GM21619 (cell line): ENCODE data around the gene TRAK2.
"Not testable (repeated sequence)": the region's sequence is repeated elsewhere in the genome, so short reads cannot be mapped to it uniquely, and the experiment has no call there.

Experiments
- ATAC-seq: cut with Tn5 transposase; IDR thresholded peaks from one replicate; pipeline ENCODE4 v1.9.1; 2021; ENCODE audit not compliant: unreplicated experiment

The TRAK2 gene, protein sequence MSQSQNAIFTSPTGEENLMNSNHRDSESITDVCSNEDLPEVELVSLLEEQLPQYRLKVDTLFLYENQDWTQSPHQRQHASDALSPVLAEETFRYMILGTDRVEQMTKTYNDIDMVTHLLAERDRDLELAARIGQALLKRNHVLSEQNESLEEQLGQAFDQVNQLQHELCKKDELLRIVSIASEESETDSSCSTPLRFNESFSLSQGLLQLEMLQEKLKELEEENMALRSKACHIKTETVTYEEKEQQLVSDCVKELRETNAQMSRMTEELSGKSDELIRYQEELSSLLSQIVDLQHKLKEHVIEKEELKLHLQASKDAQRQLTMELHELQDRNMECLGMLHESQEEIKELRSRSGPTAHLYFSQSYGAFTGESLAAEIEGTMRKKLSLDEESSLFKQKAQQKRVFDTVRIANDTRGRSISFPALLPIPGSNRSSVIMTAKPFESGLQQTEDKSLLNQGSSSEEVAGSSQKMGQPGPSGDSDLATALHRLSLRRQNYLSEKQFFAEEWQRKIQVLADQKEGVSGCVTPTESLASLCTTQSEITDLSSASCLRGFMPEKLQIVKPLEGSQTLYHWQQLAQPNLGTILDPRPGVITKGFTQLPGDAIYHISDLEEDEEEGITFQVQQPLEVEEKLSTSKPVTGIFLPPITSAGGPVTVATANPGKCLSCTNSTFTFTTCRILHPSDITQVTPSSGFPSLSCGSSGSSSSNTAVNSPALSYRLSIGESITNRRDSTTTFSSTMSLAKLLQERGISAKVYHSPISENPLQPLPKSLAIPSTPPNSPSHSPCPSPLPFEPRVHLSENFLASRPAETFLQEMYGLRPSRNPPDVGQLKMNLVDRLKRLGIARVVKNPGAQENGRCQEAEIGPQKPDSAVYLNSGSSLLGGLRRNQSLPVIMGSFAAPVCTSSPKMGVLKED

DNA sequence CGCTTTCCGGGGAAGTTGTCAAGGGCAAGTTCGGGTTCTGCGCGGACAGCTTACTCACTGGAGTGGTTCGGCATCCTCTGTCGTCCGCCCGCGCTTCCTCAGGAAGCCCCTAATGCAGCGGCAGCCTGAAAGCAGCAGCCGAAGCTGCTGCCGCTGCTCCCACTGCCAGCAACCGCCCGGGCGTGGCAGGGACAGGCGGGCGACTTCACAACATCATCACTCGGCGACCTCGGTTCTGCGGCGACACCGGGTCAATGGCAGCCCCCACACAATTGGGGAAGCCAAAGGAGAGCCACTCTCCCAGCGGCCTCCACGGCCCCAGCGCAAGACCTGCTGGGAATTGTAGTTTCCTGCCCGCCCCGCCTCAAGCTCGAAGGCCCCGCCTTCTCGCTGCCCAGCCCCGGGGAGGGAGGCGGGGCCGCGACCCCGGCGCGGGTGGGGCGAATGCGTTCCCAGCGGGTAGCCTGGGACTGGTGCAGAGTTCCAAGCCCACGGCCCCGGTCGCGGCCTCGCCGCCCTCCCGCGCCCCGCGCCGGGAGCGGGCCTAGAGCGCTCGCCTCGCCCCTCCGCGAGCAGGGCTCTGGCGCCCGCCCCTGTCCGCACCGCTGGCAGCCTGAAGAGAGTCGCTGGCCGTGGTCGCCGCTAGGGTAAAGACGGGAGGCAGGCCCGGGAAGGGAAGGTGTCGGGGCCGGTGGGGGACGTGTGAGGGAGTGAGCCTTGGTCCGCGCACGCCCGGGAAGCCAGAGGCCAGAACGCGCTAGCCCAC, at the start of gene TRAK2, which contains the start of gene STRADB:
Gene TRAK2, minus strand, starts transcription at position 167 of the 766 bp plus-strand sequence. CDS start 30,951 bp downstream, outside the sequence.
Gene STRADB, plus strand, starts transcription at position 449 of the 766 bp plus-strand sequence. CDS start 3,101 bp downstream, outside the sequence.
- peak; percentile 95 for ATAC-seq

DNA sequence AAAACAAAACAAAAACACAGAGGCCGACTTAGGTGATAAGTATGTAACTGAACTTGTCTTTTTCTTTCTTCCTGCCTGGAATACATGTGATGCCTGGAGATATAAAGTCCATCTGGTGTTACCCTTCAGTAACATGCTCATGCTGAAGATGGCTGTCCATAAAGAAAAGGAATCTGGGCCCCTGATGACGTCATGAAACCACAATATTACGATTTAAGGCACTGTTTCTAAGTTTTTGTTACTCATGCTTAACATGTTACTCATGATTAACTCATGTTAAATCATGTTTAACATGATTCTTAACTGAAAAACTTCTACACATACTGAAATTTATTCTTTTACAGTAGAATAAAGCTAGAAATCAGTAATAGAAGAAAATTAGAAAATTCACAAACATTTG, 49.3 kb upstream of the TRAK2 start:
- no peak for ATAC-seq

DNA sequence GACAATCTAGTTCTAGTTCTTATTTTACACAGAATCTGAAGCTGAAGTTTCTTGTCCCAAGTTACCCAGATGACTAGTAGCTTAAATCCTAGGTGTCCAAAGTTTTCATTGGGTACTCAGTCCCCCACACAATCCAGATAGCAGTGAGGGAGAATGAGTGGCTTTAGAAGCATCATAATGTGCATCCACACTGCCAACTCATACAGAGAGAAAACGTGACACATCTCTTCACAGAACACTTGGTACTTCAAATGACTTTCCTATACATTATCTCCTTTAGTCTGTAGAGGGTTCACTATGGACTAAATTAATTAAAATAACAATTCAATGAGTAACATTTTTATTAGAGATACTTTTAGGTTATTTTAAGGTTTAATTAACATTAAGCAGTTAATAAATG, 45.5 kb upstream of the TRAK2 start:
- no peak for ATAC-seq

DNA sequence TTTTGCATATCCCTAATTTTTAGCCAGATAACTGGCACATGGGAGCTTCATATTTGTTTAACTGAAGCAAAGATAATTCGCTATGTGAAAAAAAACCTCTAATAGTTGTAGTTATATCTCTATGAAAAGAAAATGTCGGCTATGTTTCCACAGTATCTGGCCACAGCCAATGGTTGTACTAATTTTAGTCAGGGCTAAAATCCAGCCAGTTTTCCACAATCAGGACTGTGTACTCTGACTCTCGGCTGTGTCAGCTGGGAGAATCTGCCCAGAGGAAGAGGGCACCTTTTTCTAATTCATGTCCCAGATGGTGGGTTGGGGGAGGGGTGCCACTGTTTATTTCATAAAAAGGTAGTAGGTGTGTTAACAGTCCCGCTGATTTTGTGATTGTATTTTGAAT, 39.0 kb upstream of the TRAK2 start:
- no peak for ATAC-seq

DNA sequence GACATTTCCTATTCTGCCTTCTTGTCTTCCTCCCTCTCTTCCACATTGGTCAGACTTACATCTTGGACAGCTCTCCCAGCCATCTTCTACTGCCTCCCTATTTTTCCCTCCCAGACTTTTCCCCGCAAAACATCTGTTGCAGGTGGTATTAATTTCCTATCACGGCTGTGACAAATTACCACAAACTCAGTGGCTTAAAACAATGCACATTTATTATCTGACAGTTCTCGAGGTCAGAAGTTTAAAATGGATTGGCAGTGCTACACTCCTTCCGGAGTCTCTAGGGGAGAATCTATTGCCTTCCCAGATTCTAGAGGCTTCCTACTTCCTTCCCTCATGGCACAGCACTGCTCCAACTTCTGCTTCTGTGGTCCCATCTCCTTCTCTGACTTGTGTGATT, 33.5 kb upstream of the TRAK2 start:
- ATAC-seq = no peak

DNA sequence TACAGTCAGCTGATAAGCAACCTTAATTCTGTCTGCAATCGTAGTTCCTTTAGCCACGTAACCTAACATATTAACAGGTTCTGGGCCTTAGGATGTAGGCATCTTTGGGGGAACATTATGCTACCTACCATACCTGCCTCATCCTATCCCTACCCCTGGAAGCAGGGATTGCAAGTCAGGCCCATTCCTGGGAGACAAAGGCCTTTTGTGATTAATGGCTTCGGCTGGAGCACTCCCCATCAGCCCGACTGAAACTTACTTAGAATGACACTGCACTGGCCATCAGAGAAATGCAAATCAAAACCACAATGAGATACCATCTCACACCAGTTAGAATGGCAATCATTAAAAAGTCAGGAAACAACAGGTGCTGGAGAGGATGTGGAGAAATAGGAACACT, 32.5 kb upstream of the TRAK2 start:
- not testable (repeated sequence) for ATAC-seq

DNA sequence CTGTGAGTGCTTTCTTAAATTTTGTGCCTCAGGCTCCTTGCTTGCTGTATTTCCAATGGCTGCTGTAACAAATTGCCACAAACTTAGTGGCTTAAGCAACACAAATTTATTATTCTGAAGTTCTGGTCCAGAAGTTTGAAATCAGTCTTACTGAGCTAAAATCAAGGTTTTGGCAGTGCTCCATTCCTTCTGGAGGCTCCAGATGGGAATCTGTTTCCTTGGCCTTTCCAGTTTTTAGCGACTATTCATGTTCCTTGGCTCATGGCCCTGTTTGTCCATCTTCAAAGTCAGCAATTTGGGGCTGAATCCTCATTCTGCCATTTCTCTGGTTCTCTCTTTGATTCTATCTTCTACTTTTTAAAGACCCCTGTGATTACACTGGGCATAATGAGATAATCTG, 32.1 kb upstream of the TRAK2 start:
- no peak for ATAC-seq

DNA sequence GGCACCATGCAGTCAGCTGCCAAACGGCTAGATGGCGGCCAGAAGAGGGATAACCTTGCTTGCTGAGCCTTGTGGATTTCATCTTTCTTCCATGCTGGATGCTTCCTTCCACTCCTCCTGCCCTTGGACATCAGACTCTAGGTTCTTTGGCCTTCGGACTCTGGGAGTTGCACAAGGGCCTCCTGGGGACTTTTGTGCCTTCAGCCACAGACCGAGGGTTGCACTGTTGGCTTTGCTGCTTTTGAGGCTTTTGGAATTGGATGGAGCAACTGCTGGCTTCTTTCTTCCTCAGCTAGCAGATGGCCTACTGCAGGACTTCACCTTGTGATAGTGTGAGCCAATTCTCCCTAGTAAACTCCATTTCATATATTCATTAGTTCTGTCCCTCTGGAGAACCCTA, 31.3 kb upstream of the TRAK2 start:
- no peak for ATAC-seq

DNA sequence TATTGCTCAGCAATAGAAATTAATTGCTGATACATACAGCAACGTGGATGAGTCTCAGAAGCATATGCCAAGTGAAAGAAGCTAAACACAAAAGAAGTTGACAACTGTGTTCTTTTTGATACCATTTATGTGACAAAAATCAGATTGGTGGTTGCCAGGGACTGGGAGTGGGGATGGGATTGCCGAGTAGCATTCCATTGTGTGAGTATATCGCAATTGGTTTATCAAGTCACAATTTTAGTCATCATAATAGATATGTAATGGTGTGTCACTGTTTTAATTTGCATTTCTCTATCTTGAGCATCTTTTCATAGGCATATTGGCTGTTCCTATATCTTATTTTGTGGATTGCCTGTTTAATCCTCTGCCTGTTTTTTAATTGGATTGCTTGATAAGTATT, 21.2 kb upstream of the TRAK2 start:
- no peak for ATAC-seq

DNA sequence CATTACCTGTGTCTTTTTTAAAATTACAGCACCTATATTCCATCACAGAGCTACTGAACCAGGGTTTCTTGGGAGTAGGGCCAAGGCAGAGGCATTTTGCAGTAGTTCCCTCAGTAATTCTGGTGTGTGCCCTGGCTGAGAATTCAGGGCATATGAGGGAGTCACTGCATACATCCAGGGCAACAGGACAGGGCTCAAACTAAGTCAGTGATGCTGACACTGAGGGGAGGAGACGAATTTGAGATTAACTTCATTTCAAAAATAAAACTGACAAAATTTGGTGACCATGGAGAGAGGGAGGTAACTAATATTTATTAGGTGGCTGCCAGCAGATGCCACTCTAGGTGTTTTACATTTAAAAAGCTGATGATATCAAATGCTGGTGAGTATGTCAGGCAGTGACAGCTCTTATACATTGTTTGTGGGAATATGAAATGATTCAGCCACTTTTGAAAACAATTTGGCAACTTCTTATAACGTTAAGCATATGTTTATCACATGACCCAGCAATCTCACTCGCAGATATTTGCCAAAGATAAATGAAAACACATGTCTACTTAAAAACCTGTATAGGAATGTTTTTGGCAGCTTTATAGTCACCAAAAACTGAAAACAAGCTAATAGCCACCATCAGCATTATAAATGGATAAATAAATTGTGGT, 20.6 kb upstream of the TRAK2 start:
- no peak for ATAC-seq

DNA sequence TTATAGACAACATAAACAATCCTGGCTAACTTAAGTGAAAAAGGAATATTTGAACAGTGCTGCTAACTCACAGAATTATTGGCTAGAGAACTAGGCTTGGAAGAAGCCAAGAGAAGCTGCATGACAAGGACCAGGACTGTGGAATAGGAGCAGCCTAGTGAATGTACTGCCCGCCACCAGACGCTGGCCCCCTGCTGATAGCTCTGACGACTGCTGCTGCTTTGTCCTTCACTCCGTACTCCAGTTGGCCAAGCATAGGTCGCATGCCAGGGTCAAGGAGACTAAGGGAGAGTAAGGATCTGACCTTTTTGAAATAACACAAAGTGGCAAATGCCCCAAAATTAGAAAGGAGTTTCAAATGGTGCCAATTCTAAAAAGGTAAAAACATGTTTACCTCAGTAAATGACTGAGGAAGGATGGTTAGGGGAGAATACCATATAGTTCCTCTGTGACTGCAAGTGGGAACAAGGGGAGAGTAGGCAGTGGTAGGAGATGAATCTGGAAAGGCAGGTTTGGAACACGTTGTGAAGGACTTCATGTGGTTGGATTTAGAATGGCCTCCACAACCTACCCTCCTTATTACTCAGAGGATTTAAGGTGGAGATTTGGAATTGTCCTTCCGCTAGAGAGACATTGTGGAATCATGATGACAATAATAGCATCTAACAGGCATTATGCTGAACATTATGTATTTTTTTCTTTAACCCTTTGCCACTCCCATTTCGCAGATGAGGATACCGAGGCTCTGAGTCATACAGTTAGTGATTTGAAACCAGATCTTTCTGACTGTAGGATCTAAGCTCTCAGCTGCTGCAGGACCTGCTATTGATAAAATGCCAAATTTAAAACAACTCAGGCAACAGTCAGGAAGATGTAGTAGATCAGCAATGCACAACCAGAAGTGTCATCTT, 19.8 kb upstream of the TRAK2 start:
- no peak for ATAC-seq

DNA sequence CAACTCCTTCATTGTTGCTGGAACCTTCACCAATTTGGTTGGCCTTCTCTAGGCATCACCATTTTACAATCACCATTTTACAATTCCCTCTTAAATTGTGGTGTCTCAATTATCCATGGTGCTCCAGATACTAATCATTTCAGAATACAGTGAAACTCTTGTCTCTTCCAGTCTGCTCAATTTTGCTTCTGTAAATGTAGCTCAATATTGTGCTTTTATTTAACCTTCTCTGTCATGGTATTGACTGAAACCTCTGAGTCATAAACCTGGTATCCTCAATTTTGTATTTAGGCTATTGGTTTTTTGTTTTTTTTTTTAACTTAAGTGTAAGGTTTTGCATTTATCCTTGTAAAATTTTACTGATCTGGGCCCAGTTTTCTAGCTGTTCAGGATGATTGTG, 16.4 kb upstream of the TRAK2 start:
- ATAC-seq = no peak

DNA sequence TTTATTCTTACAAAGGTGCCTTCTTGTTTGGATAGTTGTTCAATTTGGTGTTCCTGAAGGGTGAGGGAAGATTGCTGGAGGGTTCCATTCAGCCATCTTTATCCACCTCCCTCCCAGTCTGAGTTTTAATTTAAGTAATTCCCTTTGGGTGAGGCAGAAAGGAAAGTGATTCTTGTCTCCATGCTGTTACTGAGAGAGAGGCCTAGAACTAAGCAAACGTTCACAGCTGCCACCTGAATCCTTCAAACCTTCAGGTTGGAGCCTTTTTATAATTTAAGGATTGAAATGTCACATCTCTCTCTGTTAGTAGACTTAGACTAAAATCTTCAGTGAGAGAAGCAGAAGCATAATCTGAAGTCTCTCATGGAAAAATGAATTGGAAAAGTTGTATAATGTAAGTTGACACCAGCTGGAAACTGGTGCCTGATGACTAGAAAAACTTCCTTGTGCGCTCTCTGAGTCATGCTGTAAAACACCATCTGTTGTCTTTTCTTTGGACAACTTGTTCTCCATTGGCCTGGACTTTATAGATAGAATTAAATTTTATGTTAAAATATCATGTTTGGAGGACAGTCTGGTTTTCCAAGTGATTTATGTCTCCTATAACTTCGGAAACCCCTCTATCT, 14.9 kb upstream of the TRAK2 start:
- no peak for ATAC-seq

DNA sequence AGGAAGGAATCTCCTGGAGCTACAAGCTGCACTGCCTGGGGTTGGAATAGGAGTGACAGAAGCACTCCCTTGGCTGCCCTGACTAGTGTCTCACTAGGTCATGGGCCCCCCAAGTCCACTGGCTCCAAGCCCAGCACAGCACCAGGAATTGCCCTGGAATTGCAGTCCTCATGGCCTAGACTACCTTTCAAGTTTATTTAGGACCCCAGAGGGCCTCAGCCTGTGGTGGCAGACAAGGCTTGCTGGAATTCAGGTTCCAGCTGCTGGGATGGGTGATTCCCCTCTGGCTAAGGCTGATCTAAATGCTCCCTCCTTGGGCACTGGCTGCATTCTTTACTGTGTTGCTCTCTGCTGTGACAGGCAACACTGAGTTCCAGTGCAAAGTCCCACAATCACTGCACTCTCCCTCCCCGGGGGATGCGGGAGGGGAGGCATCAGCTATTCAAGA, 14.3 kb upstream of the TRAK2 start:
- no peak for ATAC-seq

DNA sequence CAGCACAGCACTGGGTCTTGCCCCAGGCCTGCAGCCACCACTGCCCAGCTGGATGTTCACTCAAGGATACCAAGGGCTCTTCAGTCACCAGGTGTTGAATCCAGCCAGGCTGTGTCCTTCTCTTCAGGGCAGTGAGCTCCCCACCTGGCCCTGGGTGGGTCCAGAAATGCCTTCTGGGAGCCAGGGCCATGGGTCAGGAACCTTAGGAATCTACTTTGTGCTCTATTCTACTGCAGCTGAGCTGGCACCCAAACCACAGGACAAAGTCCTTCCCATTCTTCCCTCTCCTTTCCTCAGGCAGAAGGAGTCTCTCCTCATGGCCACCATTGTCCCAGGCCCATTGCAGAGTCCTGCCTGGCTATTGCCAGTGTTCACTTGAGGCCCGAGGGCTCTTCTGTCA, 13.3 kb upstream of the TRAK2 start:
- ATAC-seq = no peak

DNA sequence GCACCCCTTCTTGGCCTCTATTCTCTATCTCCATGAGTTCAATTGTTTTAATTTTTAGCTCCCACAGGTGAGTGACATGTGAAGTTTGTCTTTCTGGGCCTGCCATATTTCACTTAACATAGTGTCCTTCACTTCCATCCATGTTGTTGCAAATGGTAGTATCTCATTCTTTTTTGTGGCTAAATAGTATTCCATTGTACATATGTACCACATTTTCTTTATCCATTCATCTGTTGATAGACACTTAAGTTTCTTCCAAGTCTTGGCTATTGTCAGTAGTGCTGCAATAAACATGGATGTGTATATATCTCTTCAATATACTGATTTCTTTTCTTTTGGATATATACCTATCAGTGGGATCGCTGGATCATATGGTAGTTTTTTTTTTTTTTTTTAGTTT, 9.3 kb upstream of the TRAK2 start:
- no peak for ATAC-seq

DNA sequence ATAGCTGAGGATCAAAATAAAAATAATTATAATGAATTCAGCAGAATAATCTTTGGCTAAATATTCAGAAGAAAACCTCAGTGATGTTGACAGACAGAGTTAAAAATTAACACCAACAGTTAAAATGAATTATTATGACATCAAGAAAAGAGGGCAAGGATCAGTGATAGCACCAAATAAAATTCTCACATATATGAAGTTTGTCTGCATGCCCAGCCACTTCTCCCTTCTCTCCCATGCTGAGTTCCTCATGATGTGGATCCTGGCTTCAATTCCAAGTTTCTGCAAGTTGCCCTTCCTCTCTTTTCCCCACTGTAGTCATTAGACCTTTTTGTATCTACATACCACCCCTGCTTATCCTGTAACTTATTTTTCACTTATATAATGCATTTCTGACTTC, 7.1 kb upstream of the TRAK2 start:
- no peak for ATAC-seq

DNA sequence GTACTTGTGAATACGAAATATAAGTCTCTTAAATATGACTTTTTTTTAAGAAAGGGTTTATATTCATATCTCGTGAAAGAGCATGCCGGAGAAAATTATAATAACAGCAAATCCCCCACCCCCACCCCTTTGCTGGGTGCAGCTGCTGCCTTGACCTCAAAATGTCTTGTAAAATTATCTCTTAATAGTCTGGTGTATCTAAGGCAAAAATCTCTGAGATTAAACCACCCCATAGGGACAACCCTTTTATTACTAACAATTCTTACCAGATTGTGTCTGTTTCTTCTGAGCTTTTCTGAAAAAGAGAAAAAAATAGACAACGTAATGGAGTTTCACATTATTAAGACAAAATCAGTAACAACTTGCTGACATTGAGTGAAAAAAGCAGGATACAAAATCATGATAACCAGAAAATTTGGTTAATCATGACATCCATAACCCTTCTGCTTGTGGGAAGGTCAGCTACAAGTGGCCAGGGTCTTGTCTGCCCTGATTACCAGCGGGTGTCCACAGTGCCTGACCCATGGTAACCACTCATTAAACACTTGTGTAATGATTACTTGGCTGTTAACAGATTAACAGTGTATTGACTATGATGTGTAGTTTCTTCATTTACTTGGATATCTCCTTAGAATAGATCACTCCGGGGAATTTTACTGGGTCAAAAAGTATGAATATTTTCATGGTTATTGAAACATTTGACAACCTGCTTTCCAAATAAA, 1.8 kb upstream of the TRAK2 start:
- no peak for ATAC-seq
